Omental fat pad (tissue), 4 donors: ENCODE measurements around the gene IL32. TPM values are rescaled to one million over a fixed set of nuclear protein-coding genes. Genes with fewer than 3 reads are reported as not detected.

ENCODE experiments used
- ATAC-seq: fragments of 150-250 bp; one replicate; pipeline ENCODE4 v1.9.1; 2016; ENCODE audit warnings: mild to moderate bottlenecking, moderate library complexity; ENCODE audit not compliant: low FRiP score
- DNase-seq: peaks from one replicate; pipeline ENCODE4 v3.0.0-alpha.2; 2019; ENCODE audit warnings: low spot score
- total RNA-seq, 4 donors: library from RNA; depleted of rRNA; stranded (reverse); fragments of >200 nt; gene quantifications; one replicate each; pipeline ENCODE4 v1.1.0, GENCODE V29; 2016
- TF ChIP-seq, protein P1 (sequence below), 3 donors: fragments of 450-650 bp; IDR thresholded peaks; one replicate each; pipeline ENCODE4 v1.5.1; 2016 to 2017; ENCODE audit warnings: antibody characterized with exemption in 3 of 3, mild to moderate bottlenecking in 3 of 3, moderate library complexity in 2 of 3

IL32 gene
- total RNA-seq, 4 donors from 2014 or later: 16.5 to 73.0 (median 25.6) TPM

DNA sequence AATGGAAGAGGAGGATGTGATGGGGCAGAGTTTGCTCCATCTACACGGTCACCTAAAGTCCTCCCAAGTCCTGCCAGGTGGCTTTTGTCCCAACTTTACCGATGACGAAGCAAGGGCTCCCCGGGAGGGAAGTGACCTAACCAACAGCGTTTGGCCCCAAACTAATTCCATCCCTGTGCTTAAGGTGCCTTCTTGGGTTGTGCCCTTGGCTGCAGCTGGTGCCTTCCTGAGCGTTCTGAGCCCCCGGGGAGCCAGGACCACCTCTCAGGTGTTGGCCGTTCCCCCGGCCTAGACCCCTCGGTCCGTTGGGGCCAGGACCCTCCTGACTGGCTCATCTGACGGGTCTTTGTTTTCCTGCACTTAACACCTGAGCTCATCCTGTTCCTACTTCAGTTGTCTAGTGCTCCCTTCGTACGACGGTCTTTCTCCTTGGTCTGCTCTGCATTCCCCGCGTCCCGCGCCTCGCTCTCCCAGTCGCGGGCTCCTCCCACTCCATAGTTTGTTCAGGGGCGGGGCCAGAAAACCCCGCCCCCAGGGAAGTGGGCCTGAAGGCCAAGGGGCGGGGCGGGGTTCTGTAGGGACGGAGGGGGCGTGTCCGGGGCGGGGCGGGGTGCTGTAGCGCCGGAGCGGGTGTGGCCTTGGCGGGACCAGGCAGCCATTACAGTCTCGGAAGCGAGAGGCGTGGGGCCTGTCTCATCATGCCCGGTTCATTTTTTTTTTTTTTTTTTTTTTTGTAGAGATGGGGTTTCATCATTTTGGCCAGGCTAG is 34.5 kb downstream of the IL32 start:
- peak; percentile 95 for ATAC-seq
- TF ChIP-seq, protein P1, sequence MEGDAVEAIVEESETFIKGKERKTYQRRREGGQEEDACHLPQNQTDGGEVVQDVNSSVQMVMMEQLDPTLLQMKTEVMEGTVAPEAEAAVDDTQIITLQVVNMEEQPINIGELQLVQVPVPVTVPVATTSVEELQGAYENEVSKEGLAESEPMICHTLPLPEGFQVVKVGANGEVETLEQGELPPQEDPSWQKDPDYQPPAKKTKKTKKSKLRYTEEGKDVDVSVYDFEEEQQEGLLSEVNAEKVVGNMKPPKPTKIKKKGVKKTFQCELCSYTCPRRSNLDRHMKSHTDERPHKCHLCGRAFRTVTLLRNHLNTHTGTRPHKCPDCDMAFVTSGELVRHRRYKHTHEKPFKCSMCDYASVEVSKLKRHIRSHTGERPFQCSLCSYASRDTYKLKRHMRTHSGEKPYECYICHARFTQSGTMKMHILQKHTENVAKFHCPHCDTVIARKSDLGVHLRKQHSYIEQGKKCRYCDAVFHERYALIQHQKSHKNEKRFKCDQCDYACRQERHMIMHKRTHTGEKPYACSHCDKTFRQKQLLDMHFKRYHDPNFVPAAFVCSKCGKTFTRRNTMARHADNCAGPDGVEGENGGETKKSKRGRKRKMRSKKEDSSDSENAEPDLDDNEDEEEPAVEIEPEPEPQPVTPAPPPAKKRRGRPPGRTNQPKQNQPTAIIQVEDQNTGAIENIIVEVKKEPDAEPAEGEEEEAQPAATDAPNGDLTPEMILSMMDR (IDR thresholded peaks at IDR 0.05): no peak
- DNase-seq: peak; percentile 93

DNA sequence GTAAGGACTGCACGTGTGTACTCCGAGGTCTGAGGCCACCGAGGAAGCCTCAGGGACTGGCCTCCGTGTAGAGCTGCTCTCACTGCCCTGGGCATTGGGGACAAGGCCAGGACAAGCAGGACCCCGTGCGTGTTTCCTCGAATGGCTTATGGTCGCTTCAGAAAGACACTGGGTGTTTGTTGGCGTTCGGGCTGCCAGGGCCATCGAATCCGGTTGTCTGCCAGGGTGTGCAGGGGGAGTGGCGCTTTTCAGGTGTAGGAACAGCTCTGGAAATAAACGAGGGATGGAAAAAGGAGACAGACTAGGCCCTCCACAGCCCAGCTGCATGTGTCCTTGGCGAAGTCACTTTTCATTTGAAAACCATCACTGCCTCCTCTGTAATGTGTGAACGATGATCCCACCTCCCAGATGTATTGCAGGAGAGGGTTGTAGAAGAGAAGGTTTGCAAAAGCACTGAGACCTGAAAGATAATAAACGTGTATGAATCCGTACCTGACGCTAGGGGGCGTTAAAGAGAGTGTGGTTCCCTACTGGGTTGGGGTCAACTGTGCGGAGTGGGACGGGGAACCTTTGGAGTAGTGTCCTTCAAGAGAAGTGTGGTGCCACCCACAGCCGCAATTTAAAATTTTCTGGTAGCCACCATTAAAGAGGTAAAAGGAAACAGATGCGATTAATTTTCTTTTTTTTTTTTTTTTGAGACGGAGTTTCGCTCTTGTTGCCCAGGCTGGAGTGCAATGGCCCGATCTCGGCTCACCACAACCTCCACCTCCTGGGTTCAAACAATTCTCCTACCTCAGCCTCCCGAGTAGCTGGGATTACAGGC is 35.8 kb downstream of the IL32 start:
- ATAC-seq (no peak), DNase-seq (no peak)
- TF ChIP-seq, protein P1 (IDR thresholded peaks at IDR 0.05): no peak

DNA sequence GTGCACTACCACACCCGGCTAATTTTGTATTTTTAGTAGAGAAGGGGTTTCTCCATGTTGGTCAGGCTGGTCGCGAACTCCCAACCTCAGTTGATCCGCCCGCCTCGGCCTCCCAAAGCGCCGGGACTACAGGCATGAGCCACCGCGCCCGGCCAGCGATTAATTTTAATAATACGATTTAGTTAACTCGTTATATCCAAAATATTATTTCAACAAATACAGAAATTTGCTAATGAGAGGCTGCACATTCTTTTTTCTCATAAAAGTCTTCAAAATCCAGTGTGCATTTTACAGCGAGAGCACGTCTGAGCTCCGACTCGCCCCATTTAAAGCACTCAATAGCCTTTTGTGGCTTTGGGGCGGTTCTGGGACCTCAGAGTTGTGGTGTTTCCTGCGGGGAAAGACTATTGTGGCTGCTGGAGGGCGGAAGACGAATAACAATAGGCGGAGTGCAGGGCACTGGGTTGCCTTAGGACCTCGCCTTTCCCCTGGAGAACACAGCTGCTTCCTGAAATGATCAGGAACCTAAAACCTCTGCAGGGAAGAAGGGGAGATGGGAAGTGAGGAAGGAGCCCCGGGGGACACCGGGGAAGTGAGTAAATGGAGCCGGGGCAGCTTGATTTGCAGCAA is 36.5 kb downstream of the IL32 start:
- TF ChIP-seq, protein P1 (IDR thresholded peaks at IDR 0.05): no peak
- DNase-seq (no peak), ATAC-seq (no peak)

DNA sequence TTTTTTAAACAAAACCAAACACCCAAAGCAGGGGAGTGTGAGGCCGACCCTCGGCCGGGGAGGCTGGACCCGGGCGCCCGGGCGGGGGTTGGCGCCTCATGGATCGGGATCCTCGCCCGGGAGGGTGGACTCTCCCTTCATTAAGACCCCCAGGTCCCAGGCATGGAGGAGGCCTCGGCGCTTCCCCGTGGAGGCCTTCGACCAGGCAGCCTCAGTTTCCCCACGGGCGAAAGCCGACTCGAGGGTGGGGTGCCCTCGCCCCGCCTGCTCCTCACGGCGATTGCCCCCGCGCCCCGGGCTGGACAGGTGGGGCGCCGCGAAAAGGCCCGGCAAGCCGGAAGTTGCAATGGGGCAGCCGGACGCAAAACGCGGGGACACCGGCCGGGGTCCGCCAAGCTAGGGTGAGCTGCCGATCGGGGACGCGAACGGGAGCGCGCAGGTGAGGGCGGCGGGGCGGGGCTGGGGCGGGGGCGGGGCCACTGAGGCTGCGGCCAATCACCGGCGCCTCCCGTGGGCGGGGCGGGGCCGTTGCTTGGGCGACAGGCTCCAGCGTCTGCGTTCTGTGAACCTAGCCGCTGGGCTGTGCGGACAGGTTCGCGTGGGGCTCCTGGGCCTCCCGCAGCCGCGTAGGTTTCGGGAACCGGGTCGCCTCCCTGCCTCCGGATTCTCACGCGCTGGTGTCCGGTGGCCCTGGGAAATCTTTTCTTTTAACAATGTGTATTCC is 40.9 kb downstream of the IL32 start:
- ATAC-seq (peak; percentile 98), DNase-seq (peak; percentile 65)
- TF ChIP-seq, protein P1 (IDR thresholded peaks at IDR 0.05): no peak

DNA sequence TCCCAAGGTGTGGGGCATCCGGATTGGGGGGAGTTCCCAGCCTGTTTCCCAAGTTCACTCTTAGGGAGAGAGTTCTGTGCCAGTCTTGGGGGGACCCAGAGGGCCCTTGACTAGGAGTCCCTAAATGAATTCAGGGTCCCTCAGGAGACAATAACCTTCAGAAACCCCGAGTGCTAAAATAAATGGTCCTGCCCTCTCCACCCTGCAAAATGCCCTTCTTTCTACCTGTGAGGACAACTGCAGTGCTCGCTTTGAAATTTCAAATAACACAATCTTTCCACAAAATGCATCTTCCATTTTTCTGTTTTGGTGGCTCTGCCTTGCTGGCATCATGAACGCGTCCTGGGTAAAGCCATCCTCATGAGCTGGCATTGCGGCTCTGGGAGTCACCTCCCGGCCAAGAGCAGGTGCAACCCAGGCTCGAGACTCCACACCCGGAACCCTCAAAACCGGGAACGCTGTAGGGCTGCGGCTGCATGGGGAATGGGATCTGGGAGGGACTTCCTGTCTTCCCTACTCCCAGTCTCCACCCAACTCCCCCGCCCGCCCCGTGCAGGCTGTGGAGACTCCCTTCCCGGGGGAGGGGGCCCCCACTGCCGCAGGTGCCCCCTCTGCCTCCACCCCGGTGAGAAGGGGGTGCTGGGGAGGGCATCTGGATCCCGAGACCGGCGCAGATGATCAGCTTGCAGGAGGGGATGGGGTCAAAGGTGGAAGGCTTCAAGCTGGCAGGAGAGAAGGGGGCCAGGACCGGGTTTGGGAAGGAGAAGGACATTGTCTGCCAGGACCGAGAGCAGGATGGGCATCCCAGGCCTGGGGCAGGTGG is 46.8 kb downstream of the IL32 start, which contains the start of gene ZNF205:
TSS of gene ZNF205 (plus strand) at position 529 of the 823 bp plus-strand sequence. CDS start 845 bp downstream, outside the sequence.
- ATAC-seq (peak; percentile 93), DNase-seq (peak; percentile 50)
- TF ChIP-seq, protein P1 (IDR thresholded peaks at IDR 0.05): no peak
